Liver (tissue), 9 donors: ENCODE data around the gene KANSL1. TPM values are rescaled to one million over a fixed set of nuclear protein-coding genes. Genes with fewer than 3 reads are reported as not detected.

Experiments
- DNase-seq: peaks from one replicate; pipeline ENCODE4 v3.0.0-alpha.2; 2017; ENCODE audit warnings: low spot score
- H3K27ac ChIP-seq, 2 donors: one replicate each; pipeline ENCODE4 v1.7.0; 2013; ENCODE audit warnings: inconsistent platforms in 2 of 2, low read length in 2 of 2, control low read depth in 1 of 2, low read depth in 1 of 2, mild to moderate bottlenecking in 1 of 2
- H3K27me3 ChIP-seq, 4 donors: one replicate each; pipeline versions ENCODE4 v1.6.1 to v1.7.0; 2013; ENCODE audit warnings: low read length in 3 of 4, inconsistent platforms in 1 of 4, mild to moderate bottlenecking in 1 of 4, moderate library complexity in 1 of 4; ENCODE audit not compliant: control insufficient read depth in 4 of 4, insufficient read depth in 4 of 4
- H3K36me3 ChIP-seq, 4 donors: one replicate each; pipeline versions ENCODE4 v1.6.1 to v1.7.0; 2013; ENCODE audit warnings: low read length in 3 of 4, mild to moderate bottlenecking in 3 of 4, low read depth in 1 of 4, moderate library complexity in 1 of 4; ENCODE audit not compliant: control insufficient read depth in 4 of 4, insufficient read depth in 3 of 4
- H3K4me1 ChIP-seq, 4 donors: one replicate each; pipeline versions ENCODE4 v1.6.1 to v1.7.0; 2013; ENCODE audit warnings: low read length in 3 of 4, mild to moderate bottlenecking in 3 of 4, moderate library complexity in 1 of 4; ENCODE audit not compliant: control insufficient read depth in 4 of 4, insufficient read depth in 4 of 4
- H3K4me3 ChIP-seq, 3 donors: one replicate each; pipeline versions ENCODE4 v1.6.1 to v1.7.0; 2013; ENCODE audit warnings: low read length in 3 of 3, control low read depth in 1 of 3, low read depth in 1 of 3, mild to moderate bottlenecking in 1 of 3
- H3K9ac ChIP-seq, 2 donors: one replicate each; pipeline ENCODE4 v1.7.0; 2013; ENCODE audit warnings: low read length in 2 of 2, mild to moderate bottlenecking in 2 of 2, moderate library complexity in 2 of 2, control low read depth in 1 of 2, low read depth in 1 of 2
- H3K9me3 ChIP-seq, 4 donors: one replicate each; pipeline versions ENCODE4 v1.6.1 to v1.7.0; 2013; ENCODE audit warnings: low read length in 3 of 4; ENCODE audit not compliant: control insufficient read depth in 4 of 4
- EGR1 ChIP-seq, 2 donors: IDR thresholded peaks; 2 replicates each; pipeline ENCODE4 v1.6.1; 2016 to 2018; ENCODE audit warnings: antibody characterized with exemption in 2 of 2, low read depth in 2 of 2
- FOXA1 ChIP-seq: IDR thresholded peaks from 2 replicates; pipeline ENCODE4 v1.6.1; 2016; ENCODE audit warnings: antibody characterized with exemption
- FOXA2 ChIP-seq: IDR thresholded peaks from 2 replicates; pipeline ENCODE4 v1.6.1; 2016; ENCODE audit warnings: antibody characterized with exemption
- GABPA ChIP-seq, 2 donors: IDR thresholded peaks in 1 of 2; conservative IDR thresholded peaks in 1 of 2; 2 replicates each; pipeline ENCODE4 v1.6.1; 2016; ENCODE audit warnings: antibody characterized with exemption in 2 of 2, mild to moderate bottlenecking in 1 of 2, moderate library complexity in 1 of 2
- HNF4A ChIP-seq, 2 donors: conservative IDR thresholded peaks; 2 replicates each; pipeline ENCODE4 v1.6.1; 2016; ENCODE audit warnings: antibody characterized with exemption in 2 of 2, mild to moderate bottlenecking in 2 of 2
- HNF4G ChIP-seq: IDR thresholded peaks from 2 replicates; pipeline ENCODE4 v1.6.1; 2016; ENCODE audit warnings: antibody characterized with exemption
- JUND ChIP-seq, 2 donors: IDR thresholded peaks; 2 replicates each; pipeline ENCODE4 v1.6.1; 2016; ENCODE audit warnings: antibody characterized with exemption in 2 of 2
- NR2F2 ChIP-seq: IDR thresholded peaks from 2 replicates; pipeline ENCODE4 v1.6.1; 2016; ENCODE audit warnings: antibody characterized with exemption
- RAD21 ChIP-seq, 2 donors: IDR thresholded peaks; 2 replicates each; pipeline ENCODE4 v1.6.1; 2016; ENCODE audit warnings: antibody characterized with exemption in 2 of 2, mild to moderate bottlenecking in 2 of 2
- RXRA ChIP-seq, 2 donors: IDR thresholded peaks; 2 replicates each; pipeline ENCODE4 v1.6.1; 2017 to 2018; ENCODE audit warnings: antibody characterized with exemption in 2 of 2, mild to moderate bottlenecking in 1 of 2
- SP1 ChIP-seq: IDR thresholded peaks from 2 replicates; pipeline ENCODE4 v1.6.1; 2018; ENCODE audit warnings: antibody characterized with exemption, mild to moderate bottlenecking
- TAF1 ChIP-seq: conservative IDR thresholded peaks from 2 replicates; pipeline ENCODE4 v1.6.1; 2016; ENCODE audit warnings: antibody characterized with exemption, mild to moderate bottlenecking
- YY1 ChIP-seq: IDR thresholded peaks from 2 replicates; pipeline ENCODE4 v1.6.1; 2016; ENCODE audit warnings: antibody characterized with exemption, mild to moderate bottlenecking
- WGBS: extraction: QIAGEN DNeasy Blood & Tissue Kit; methylation state at CpG from one replicate; pipeline ENCODE4 v1.1.7; 2013; 5-methylcytosine and 5-hydroxymethylcytosine counted together
- polyA plus RNA-seq, 2 donors: library from polyadenylated mRNA; stranded (reverse) in 1 of 2; unstranded in 1 of 2; fragments of 200-250 nt in 1 of 2; fragments of >200 nt in 1 of 2; fragmentation: Nextera tagmentation in 1 of 2; extraction: Ambion mirVana in 1 of 2; gene quantifications; one replicate each; pipeline versions ENCODE4 v1.2.1 to v1.2.3, GENCODE V29; 2013 to 2015
- total RNA-seq, 2 donors: library from RNA; depleted of rRNA; stranded (reverse); fragments of >200 nt; gene quantifications; one replicate each; pipeline ENCODE4 v1.2.3, GENCODE V29; 2014
- TF ChIP-seq, protein P1 (sequence below): IDR thresholded peaks from 2 replicates; pipeline ENCODE4 v1.6.1; 2016; ENCODE audit warnings: antibody characterized with exemption
- TF ChIP-seq, protein P2 (sequence below): IDR thresholded peaks from 2 replicates; pipeline ENCODE4 v1.6.1; 2016; ENCODE audit warnings: antibody characterized with exemption
- TF ChIP-seq, protein P3 (sequence below): fragments of 150-350 bp; IDR thresholded peaks from 2 replicates; pipeline ENCODE4 v1.5.1; 2017; ENCODE audit warnings: improper control_type of control experiment, low read depth, low read length; ENCODE audit not compliant: missing input control
- TF ChIP-seq, protein P4 (sequence below): IDR thresholded peaks from 2 replicates; pipeline ENCODE4 v1.6.1; 2016; ENCODE audit warnings: antibody characterized with exemption
- TF ChIP-seq, protein P5 (sequence below): IDR thresholded peaks from 2 replicates; pipeline ENCODE4 v1.6.1; 2016; ENCODE audit warnings: antibody characterized with exemption, mild to moderate bottlenecking
- donor health status: healthy.
- donor health status: healthy.
- donor health status: healthy.
- donor health status: healthy.
- donor health status: healthy.

Gene KANSL1
- total and polyA plus RNA-seq, 4 donors, result 5.5 to 86.3 (median 24.0) TPM

DNA sequence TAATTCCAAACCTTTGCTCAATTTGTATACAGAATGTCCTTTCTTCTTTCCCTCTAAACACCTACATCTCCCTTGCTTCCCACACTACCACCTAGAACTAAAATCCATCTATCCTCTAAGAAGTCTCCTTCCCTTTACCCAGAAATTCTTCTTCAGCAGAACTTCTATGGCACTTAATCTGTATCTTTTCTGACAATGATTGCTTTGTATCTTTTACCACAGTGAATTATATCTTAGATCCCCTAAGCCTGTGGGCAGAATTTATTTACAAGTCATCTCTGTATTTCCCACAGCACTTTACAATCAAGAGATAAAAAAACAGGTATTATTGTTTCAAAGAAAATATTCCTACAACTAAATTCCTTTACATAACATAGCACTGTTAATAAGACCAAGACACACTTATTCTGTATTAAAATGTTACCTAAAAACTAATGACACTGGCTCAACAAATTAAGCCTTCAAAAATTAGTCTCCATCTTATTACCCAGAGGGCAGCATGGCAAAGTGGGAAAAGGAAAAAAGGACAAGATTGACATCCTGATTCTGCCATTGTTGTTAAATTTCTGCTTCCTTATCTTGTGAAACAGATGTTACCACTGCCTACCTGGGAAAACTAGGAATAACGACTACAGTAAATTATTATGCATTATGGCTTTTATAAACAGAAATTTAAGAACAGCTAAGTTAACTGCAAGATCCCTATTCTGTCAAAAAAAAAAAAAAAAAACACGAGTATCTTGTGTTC is 42.8 kb downstream of the KANSL1 start:
- H3K36me3 ChIP-seq, result peaks cover 0 to 1% (median 0%) of the 10 kb centered on the region in 4 donors
- no peaks in the 10 kb centered on the region for H3K27me3 ChIP-seq
- WGBS, result 64% methylated on average over 2 of the region's 2 CpGs
- peaks cover 16 to 48% (median 29%) of the 10 kb centered on the region in 4 donors for H3K4me1 ChIP-seq
- TF ChIP-seq SP1, result no peak
- no peak for TF ChIP-seq TAF1
- no peak for TF ChIP-seq EGR1 (IDR thresholded peaks at IDR 0.05; ENCODE audit: low read depth in 2 of 2)
- no peak for TF ChIP-seq JUND (IDR thresholded peaks at IDR 0.05)
- TF ChIP-seq FOXA1, result no peak
- TF ChIP-seq, protein P1, sequence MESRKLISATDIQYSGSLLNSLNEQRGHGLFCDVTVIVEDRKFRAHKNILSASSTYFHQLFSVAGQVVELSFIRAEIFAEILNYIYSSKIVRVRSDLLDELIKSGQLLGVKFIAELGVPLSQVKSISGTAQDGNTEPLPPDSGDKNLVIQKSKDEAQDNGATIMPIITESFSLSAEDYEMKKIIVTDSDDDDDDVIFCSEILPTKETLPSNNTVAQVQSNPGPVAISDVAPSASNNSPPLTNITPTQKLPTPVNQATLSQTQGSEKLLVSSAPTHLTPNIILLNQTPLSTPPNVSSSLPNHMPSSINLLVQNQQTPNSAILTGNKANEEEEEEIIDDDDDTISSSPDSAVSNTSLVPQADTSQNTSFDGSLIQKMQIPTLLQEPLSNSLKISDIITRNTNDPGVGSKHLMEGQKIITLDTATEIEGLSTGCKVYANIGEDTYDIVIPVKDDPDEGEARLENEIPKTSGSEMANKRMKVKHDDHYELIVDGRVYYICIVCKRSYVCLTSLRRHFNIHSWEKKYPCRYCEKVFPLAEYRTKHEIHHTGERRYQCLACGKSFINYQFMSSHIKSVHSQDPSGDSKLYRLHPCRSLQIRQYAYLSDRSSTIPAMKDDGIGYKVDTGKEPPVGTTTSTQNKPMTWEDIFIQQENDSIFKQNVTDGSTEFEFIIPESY, result no peak
- no peak for TF ChIP-seq NR2F2
- H3K4me3 ChIP-seq, result no peak overlapping the region
- H3K9ac ChIP-seq, result no peak overlapping the region
- no peaks in the 10 kb centered on the region for H3K9me3 ChIP-seq
- no peak for DNase-seq
- no peak overlapping the region for H3K27ac ChIP-seq

DNA sequence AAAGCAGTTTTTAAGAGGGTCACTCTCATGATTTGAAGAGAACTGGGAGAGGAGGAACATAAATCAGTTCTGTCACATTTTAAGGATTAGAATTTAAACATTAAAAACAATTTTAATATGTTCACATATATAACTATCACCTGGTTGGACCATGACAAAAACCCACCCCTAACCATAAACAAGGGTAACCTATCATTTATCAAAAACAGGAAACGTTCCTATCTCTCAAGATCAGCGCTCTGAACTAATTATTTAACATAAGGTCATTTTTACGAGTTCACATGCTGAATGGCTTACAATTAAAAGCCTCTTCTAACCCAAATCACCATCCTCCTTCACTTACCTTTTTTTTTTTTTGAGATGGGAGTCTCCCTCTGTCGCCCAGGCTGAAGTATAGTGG is 45.0 kb downstream of the KANSL1 start:
- TF ChIP-seq YY1 (no peak), JUND (IDR thresholded peaks at IDR 0.05) (no peak), NR2F2 (no peak), EGR1 (IDR thresholded peaks at IDR 0.05; ENCODE audit: low read depth in 2 of 2) (no peak), RAD21 (IDR thresholded peaks at IDR 0.05) (no peak), HNF4G (no peak), HNF4A (conservative IDR thresholded peaks at IDR 0.05) (no peak), SP1 (no peak), GABPA (IDR thresholded peaks at IDR 0.05 in 1 of 2, conservative IDR thresholded peaks at IDR 0.05 in 1 of 2) (no peak), TAF1 (no peak), FOXA2 (no peak), RXRA (IDR thresholded peaks at IDR 0.05) (no peak), FOXA1 (no peak)
- TF ChIP-seq, protein P2, sequence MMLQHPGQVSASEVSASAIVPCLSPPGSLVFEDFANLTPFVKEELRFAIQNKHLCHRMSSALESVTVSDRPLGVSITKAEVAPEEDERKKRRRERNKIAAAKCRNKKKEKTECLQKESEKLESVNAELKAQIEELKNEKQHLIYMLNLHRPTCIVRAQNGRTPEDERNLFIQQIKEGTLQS, result no peak
- TF ChIP-seq, protein P3, sequence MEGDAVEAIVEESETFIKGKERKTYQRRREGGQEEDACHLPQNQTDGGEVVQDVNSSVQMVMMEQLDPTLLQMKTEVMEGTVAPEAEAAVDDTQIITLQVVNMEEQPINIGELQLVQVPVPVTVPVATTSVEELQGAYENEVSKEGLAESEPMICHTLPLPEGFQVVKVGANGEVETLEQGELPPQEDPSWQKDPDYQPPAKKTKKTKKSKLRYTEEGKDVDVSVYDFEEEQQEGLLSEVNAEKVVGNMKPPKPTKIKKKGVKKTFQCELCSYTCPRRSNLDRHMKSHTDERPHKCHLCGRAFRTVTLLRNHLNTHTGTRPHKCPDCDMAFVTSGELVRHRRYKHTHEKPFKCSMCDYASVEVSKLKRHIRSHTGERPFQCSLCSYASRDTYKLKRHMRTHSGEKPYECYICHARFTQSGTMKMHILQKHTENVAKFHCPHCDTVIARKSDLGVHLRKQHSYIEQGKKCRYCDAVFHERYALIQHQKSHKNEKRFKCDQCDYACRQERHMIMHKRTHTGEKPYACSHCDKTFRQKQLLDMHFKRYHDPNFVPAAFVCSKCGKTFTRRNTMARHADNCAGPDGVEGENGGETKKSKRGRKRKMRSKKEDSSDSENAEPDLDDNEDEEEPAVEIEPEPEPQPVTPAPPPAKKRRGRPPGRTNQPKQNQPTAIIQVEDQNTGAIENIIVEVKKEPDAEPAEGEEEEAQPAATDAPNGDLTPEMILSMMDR, result no peak
- TF ChIP-seq, protein P4, sequence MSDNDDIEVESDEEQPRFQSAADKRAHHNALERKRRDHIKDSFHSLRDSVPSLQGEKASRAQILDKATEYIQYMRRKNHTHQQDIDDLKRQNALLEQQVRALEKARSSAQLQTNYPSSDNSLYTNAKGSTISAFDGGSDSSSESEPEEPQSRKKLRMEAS, result no peak
- TF ChIP-seq, protein P1, result no peak
- TF ChIP-seq, protein P5, sequence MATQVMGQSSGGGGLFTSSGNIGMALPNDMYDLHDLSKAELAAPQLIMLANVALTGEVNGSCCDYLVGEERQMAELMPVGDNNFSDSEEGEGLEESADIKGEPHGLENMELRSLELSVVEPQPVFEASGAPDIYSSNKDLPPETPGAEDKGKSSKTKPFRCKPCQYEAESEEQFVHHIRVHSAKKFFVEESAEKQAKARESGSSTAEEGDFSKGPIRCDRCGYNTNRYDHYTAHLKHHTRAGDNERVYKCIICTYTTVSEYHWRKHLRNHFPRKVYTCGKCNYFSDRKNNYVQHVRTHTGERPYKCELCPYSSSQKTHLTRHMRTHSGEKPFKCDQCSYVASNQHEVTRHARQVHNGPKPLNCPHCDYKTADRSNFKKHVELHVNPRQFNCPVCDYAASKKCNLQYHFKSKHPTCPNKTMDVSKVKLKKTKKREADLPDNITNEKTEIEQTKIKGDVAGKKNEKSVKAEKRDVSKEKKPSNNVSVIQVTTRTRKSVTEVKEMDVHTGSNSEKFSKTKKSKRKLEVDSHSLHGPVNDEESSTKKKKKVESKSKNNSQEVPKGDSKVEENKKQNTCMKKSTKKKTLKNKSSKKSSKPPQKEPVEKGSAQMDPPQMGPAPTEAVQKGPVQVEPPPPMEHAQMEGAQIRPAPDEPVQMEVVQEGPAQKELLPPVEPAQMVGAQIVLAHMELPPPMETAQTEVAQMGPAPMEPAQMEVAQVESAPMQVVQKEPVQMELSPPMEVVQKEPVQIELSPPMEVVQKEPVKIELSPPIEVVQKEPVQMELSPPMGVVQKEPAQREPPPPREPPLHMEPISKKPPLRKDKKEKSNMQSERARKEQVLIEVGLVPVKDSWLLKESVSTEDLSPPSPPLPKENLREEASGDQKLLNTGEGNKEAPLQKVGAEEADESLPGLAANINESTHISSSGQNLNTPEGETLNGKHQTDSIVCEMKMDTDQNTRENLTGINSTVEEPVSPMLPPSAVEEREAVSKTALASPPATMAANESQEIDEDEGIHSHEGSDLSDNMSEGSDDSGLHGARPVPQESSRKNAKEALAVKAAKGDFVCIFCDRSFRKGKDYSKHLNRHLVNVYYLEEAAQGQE, result no peak
- no peak overlapping the region for H3K27ac ChIP-seq
- peaks cover 12 to 39% (median 20%) of the 10 kb centered on the region in 4 donors for H3K4me1 ChIP-seq
- no peak for DNase-seq
- WGBS, result 81% methylated on average over 4 of the region's 4 CpGs
- no peaks in the 10 kb centered on the region for H3K9me3 ChIP-seq
- no peaks in the 10 kb centered on the region for H3K27me3 ChIP-seq
- H3K36me3 ChIP-seq, result peaks cover 0 to 1% (median 0%) of the 10 kb centered on the region in 4 donors
- no peak overlapping the region for H3K9ac ChIP-seq
- no peak overlapping the region for H3K4me3 ChIP-seq
